Parathyroid adenoma (tissue), 2 donors: ENCODE data around the gene ARHGAP35.

Experiments used
- H2AFZ ChIP-seq: fragments of 300-600 bp; sonication (generic); one replicate; pipeline ENCODE4 v1.7.0; 2017; ENCODE audit warnings: antibody characterized with exemption, mild to moderate bottlenecking
- H3K27ac ChIP-seq: fragments of 300-600 bp; sonication (generic); one replicate; pipeline ENCODE4 v1.7.0; 2017
- H3K27me3 ChIP-seq: fragments of 300-600 bp; sonication (generic); one replicate; pipeline ENCODE4 v1.7.0; 2017; ENCODE audit warnings: low read length; ENCODE audit not compliant: control insufficient read depth, insufficient read depth
- H3K36me3 ChIP-seq: fragments of 300-600 bp; sonication (generic); one replicate; pipeline ENCODE4 v1.7.0; 2017; ENCODE audit warnings: low read length; ENCODE audit not compliant: control insufficient read depth, insufficient read depth
- H3K4me1 ChIP-seq: fragments of 300-600 bp; sonication (generic); one replicate; pipeline ENCODE4 v1.7.0; 2017; ENCODE audit warnings: control low read depth
- H3K4me2 ChIP-seq: fragments of 300-600 bp; sonication (generic); one replicate; pipeline ENCODE4 v1.7.0; 2017; ENCODE audit warnings: low read length
- H3K4me3 ChIP-seq: fragments of 300-600 bp; sonication (generic); one replicate; pipeline ENCODE4 v1.7.0; 2017; ENCODE audit warnings: low read depth, low read length
- H3K79me2 ChIP-seq: fragments of 300-600 bp; sonication (generic); one replicate; pipeline ENCODE4 v1.7.0; 2017; ENCODE audit warnings: control low read depth
- H3K9ac ChIP-seq: fragments of 300-600 bp; sonication (generic); one replicate; pipeline ENCODE4 v1.7.0; 2017; ENCODE audit warnings: mild to moderate bottlenecking
- H3K9me3 ChIP-seq: fragments of 300-600 bp; sonication (generic); one replicate; pipeline ENCODE4 v1.7.0; 2017; ENCODE audit warnings: low read length; ENCODE audit not compliant: control insufficient read depth
- CTCF ChIP-seq: fragments of 300-600 bp; sonication (generic); IDR thresholded peaks from one replicate; pipeline ENCODE4 v1.7.0; 2017; ENCODE audit warnings: antibody characterized with exemption, mild to moderate bottlenecking
- donor health status: primary hyperparathyroidism.

Gene ARHGAP35

GRCh38 chr19:46862974-46863632 lies 2.3 kb downstream of the ARHGAP35 start:
- Histone ChIP-seq H3K27me3 (no peaks in the 10 kb centered on the region), H3K4me3 (peak overlapping the region; percentile 56), H3K4me2 (peak overlapping the region; percentile 69), H2AFZ (no peak overlapping the region), H3K9ac (no peak overlapping the region), H3K27ac (peak overlapping the region; percentile 65), H3K79me2 (peaks cover 47% of the 10 kb centered on the region), H3K36me3 (no peaks in the 10 kb centered on the region), H3K4me1 (peaks cover 32% of the 10 kb centered on the region), H3K9me3 (no peaks in the 10 kb centered on the region)
- TF ChIP-seq CTCF: no peak

- Histone ChIP-seq H3K4me3 (no peak overlapping the region), H3K27me3 (no peaks in the 10 kb centered on the region), H3K9ac (no peak overlapping the region), H3K79me2 (peaks cover 52% of the 10 kb centered on the region), H3K36me3 (no peaks in the 10 kb centered on the region), H2AFZ (no peak overlapping the region), H3K4me1 (peaks cover 34% of the 10 kb centered on the region), H3K27ac (peak overlapping the region; percentile 65), H3K4me2 (peak overlapping the region; percentile 69), H3K9me3 (no peaks in the 10 kb centered on the region)
- TF ChIP-seq CTCF: no peak
Measured at GRCh38 chr19:46863818-46864629, 3.2 kb downstream of the ARHGAP35 start.

- TF ChIP-seq CTCF: no peak
- peak overlapping the region; percentile 27 for H3K4me2 ChIP-seq
- H3K4me1 ChIP-seq: peaks cover 30% of the 10 kb centered on the region
- H3K9me3 ChIP-seq: no peaks in the 10 kb centered on the region
- H3K27ac ChIP-seq: no peak overlapping the region
- H3K79me2 ChIP-seq: peaks cover 71% of the 10 kb centered on the region
- no peak overlapping the region for H3K4me3 ChIP-seq
- H3K27me3 ChIP-seq: no peaks in the 10 kb centered on the region
- H2AFZ ChIP-seq: no peak overlapping the region
- no peak overlapping the region for H3K9ac ChIP-seq
- H3K36me3 ChIP-seq: no peaks in the 10 kb centered on the region
Measured at GRCh38 chr19:46866407-46867136, 5.8 kb downstream of the ARHGAP35 start.

GRCh38 chr19:46867170-46867569 lies 6.4 kb downstream of the ARHGAP35 start:
- no peak overlapping the region for H3K4me3 ChIP-seq
- no peak for TF ChIP-seq CTCF
- H3K79me2 ChIP-seq: peaks cover 70% of the 10 kb centered on the region
- H3K4me2 ChIP-seq: no peak overlapping the region
- H3K27ac ChIP-seq: no peak overlapping the region
- no peaks in the 10 kb centered on the region for H3K9me3 ChIP-seq
- no peak overlapping the region for H2AFZ ChIP-seq
- no peak overlapping the region for H3K9ac ChIP-seq
- no peaks in the 10 kb centered on the region for H3K36me3 ChIP-seq
- H3K4me1 ChIP-seq: peaks cover 30% of the 10 kb centered on the region
- H3K27me3 ChIP-seq: no peaks in the 10 kb centered on the region
